AG09319 (cell line): ENCODE measurements around the gene SPATA4.

Source experiments
- DNase-seq: peaks from one replicate; pipeline ENCODE4 v3.0.0-alpha.2; 2010; ENCODE audit warnings: low read depth; ENCODE audit errors: extremely low read depth
- CTCF ChIP-seq: IDR thresholded peaks from 2 replicates; pipeline ENCODE4 v1.5.1; 2011; ENCODE audit warnings: low read depth, mild to moderate bottlenecking, inconsistent platforms, low read length, moderate library complexity

Gene SPATA4

GRCh38 chr4:176209535-176209934 lies 14.2 kb upstream of the SPATA4 start:
- no peak for TF ChIP-seq CTCF
- DNase-seq: no peak

- DNase-seq: no peak
- no peak for TF ChIP-seq CTCF
Measured at GRCh38 chr4:176207839-176208238, 12.5 kb upstream of the SPATA4 start.

GRCh38 chr4:176205299-176205698 lies 9.9 kb upstream of the SPATA4 start:
- DNase-seq: no peak
- TF ChIP-seq CTCF: no peak

- TF ChIP-seq CTCF: no peak
- DNase-seq: no peak
Measured at GRCh38 chr4:176198316-176198903, 3.0 kb upstream of the SPATA4 start.

GRCh38 chr4:176193938-176194337 lies 1.4 kb downstream of the SPATA4 start:
- no peak for TF ChIP-seq CTCF
- DNase-seq: no peak

- no peak for DNase-seq
- TF ChIP-seq CTCF: no peak
Measured at GRCh38 chr4:176193126-176193525, 2.3 kb downstream of the SPATA4 start.

GRCh38 chr4:176191974-176192373 lies 3.4 kb downstream of the SPATA4 start:
- no peak for TF ChIP-seq CTCF
- no peak for DNase-seq
